ENCODE results near the gene CYP11A1.
A peak's percentile ranks its signal among the peaks of the same experiment; 100 is the strongest.

DNA sequence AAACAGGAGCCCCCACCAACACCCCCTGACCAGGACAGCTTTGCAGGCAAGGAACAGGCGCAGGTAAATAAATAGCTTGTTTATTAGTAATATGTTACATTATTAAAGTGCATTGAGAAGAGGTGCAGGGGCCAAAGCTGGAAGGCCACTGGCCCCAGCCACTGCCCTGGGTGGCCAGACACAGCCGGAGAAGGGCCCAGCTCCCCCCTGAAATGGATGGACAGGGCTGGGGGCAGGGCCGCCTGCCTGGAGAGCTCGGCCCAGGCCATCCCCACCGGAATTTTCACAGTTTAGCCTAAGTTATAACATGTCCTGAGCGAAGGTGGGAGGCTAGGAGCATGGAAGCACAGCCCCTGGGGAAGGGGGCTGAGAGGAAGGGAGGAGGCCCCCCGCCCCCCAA lies 41.8 kb upstream of the CYP11A1 start:
- TF ChIP-seq EZH2 (IDR thresholded peaks at IDR 0.05; ENCODE audit: borderline replicate concordance, control insufficient read depth, low read depth, low read length) (no peak), BHLHE40 (IDR thresholded peaks at IDR 0.05; ENCODE audit: borderline replicate concordance in 1 of 2, low read depth in 2 of 2, low read length in 1 of 2) (no peak), POLR2A (IDR thresholded peaks at IDR 0.05; ENCODE audit: low read depth, low read length) (0 out of 2 replicates have a peak, but pooled peaks have one; percentile 15), ZSCAN29 (IDR thresholded peaks at IDR 0.05) (no peak), NFYA (IDR thresholded peaks at IDR 0.05; ENCODE audit: borderline replicate concordance, low read depth, low read length) (no peak), PAX8 (IDR thresholded peaks at IDR 0.05) (no peak), ZNF384 (IDR thresholded peaks at IDR 0.05; ENCODE audit: borderline replicate concordance, low read depth, low read length) (no peak)
- TF ChIP-seq, protein P1, sequence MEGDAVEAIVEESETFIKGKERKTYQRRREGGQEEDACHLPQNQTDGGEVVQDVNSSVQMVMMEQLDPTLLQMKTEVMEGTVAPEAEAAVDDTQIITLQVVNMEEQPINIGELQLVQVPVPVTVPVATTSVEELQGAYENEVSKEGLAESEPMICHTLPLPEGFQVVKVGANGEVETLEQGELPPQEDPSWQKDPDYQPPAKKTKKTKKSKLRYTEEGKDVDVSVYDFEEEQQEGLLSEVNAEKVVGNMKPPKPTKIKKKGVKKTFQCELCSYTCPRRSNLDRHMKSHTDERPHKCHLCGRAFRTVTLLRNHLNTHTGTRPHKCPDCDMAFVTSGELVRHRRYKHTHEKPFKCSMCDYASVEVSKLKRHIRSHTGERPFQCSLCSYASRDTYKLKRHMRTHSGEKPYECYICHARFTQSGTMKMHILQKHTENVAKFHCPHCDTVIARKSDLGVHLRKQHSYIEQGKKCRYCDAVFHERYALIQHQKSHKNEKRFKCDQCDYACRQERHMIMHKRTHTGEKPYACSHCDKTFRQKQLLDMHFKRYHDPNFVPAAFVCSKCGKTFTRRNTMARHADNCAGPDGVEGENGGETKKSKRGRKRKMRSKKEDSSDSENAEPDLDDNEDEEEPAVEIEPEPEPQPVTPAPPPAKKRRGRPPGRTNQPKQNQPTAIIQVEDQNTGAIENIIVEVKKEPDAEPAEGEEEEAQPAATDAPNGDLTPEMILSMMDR (IDR thresholded peaks at IDR 0.05 in 2 of 3, conservative IDR thresholded peaks at IDR 0.05 in 1 of 3; ENCODE audit: control insufficient read depth in 2 of 3, extremely low read depth in 1 of 3, insufficient read depth in 1 of 3, low read depth in 3 of 3, low read length in 3 of 3) = no peak
